ENCODE measurements around the gene FGF21. TPM values are rescaled to one million over a fixed set of nuclear protein-coding genes. Genes with fewer than 3 reads are reported as not detected.
"Not testable (repeated sequence)": the region's sequence is repeated elsewhere in the genome, so short reads cannot be mapped to it uniquely, and the experiment has no call there.

FGF21 gene
- total and polyA plus RNA-seq, 2 donors from 2014 or later, result not detected

DNA sequence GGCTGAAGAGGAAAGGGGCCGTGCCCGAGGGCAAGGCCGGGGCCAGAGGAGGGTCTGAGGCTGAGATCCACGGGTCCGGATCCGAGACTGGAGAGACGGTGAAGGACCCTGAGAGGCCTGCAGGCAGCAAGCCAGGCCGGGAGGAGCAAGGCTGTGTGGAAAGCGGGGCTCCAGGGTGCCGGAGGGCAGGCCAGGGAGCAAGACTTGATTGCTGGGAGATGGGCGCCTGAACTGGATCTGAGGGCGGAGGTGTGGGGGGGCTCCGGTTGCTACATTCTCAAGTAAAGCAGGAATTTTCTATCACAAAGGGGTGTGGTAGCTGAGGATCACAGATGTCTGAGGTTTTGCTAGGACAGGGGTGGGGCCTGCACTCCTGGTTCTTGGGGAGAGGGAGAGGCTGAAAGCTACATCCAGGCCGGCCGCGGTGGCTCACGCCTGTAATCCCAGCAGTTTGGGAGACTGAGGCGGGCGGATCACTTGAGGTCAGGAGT is 39.6 kb upstream of the FGF21 start:
- DNase-seq, result peak in 2 of 5 donors; percentile 77 to 81
- TF ChIP-seq, protein P1, sequence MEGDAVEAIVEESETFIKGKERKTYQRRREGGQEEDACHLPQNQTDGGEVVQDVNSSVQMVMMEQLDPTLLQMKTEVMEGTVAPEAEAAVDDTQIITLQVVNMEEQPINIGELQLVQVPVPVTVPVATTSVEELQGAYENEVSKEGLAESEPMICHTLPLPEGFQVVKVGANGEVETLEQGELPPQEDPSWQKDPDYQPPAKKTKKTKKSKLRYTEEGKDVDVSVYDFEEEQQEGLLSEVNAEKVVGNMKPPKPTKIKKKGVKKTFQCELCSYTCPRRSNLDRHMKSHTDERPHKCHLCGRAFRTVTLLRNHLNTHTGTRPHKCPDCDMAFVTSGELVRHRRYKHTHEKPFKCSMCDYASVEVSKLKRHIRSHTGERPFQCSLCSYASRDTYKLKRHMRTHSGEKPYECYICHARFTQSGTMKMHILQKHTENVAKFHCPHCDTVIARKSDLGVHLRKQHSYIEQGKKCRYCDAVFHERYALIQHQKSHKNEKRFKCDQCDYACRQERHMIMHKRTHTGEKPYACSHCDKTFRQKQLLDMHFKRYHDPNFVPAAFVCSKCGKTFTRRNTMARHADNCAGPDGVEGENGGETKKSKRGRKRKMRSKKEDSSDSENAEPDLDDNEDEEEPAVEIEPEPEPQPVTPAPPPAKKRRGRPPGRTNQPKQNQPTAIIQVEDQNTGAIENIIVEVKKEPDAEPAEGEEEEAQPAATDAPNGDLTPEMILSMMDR (IDR thresholded peaks at IDR 0.05; ENCODE audit: borderline replicate concordance, extremely low read depth, insufficient read depth), result no peak
- Histone ChIP-seq H3K4me3 (ENCODE audit: low read length in 3 of 3) (no peak overlapping the region), H3K9ac (ENCODE audit: low read length in 3 of 3) (no peak overlapping the region), H3K27me3 (ENCODE audit: control insufficient read depth, insufficient read depth, low read length) (no peaks in the 10 kb centered on the region), H3K4me1 (ENCODE audit: control insufficient read depth in 2 of 3, insufficient read depth in 2 of 3, low read depth in 1 of 3, low read length in 3 of 3) (peaks cover 0 to 22% (median 8%) of the 10 kb centered on the region in 3 donors), H3K27ac (ENCODE audit: low read depth in 2 of 2, low read length in 2 of 2) (no peak overlapping the region), H3K9me3 (ENCODE audit: control insufficient read depth in 2 of 3, insufficient read depth in 1 of 3, low read length in 3 of 3) (no peaks in the 10 kb centered on the region), H3K36me3 (ENCODE audit: control insufficient read depth in 2 of 3, insufficient read depth in 3 of 3, low read length in 3 of 3) (no peaks in the 10 kb centered on the region)
- intact Hi-C loops (cut with DNase I), result no loop called here
- FAIRE-seq, result no peak

DNA sequence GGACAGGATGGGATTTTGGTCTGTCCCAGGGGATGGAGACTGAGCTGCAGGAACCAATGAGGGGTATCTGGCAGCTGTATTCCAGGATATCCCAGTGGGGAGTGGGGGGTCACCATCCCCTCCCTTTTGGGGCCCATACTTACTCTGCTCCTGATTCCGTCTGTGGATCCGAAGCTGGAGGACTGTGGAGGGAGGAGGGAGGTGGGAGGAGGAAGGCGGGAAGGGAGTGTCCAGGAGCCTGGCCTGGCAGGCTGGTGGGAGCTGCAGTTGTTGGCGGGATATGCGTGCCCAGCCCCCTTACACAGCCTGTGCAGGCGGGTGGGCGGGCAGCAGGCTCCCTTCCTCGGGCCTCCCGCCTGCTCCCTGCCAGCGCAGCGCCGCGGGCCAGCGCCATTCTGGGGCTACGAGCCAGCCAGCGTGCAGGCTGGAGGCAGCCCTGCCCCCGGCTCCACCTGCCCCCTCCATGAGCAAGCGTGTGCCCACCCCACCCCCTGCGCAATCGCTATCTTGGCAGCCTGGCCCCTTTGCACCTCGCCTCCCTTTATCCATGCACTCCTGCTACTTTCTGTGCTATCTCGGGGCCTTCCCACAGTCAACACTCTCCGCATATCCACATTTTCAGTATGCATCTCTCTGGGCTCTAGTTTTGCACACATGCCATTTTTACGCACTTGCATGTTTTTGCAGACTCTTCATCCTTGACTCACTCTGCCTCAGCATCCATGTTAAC is 38.6 kb upstream of the FGF21 start:
- Histone ChIP-seq H3K9me3 (ENCODE audit: control insufficient read depth in 2 of 3, insufficient read depth in 1 of 3, low read length in 3 of 3) (no peaks in the 10 kb centered on the region), H3K36me3 (ENCODE audit: control insufficient read depth in 2 of 3, insufficient read depth in 3 of 3, low read length in 3 of 3) (no peaks in the 10 kb centered on the region), H3K4me1 (ENCODE audit: control insufficient read depth in 2 of 3, insufficient read depth in 2 of 3, low read depth in 1 of 3, low read length in 3 of 3) (peaks cover 0 to 22% (median 8%) of the 10 kb centered on the region in 3 donors), H3K27ac (ENCODE audit: low read depth in 2 of 2, low read length in 2 of 2) (no peak overlapping the region), H3K9ac (ENCODE audit: low read length in 3 of 3) (peak overlapping the region in 1 of 3 donors; percentile 26), H3K27me3 (ENCODE audit: control insufficient read depth, insufficient read depth, low read length) (no peaks in the 10 kb centered on the region), H3K4me3 (ENCODE audit: low read length in 3 of 3) (peak overlapping the region in 2 of 3 donors; percentile 13 to 21)
- FAIRE-seq (no peak), DNase-seq (peak; percentile 82 to 91 (median 85))
- TF ChIP-seq, protein P1 (IDR thresholded peaks at IDR 0.05; ENCODE audit: borderline replicate concordance, extremely low read depth, insufficient read depth), result no peak
- intact Hi-C loops (cut with DNase I), result no loop called here

DNA sequence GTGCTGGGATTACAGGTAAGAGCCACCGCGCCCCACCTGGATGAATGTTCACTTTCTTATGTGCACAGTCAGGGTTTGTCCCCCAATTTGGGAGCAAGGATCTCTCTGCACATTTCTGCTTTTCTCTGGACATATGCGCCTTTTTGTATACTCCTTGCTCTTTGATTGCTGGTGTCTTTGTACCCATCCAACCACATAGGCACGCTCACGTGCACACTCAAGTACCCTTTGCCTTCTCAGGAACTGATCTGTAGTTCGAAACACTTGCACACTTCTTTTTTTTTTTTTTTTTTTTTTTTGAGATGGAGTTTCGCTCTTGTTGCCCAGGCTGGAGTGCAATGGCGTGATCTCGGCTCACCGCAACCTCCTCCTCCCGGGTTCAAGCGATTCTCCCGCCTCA is 37.2 kb upstream of the FGF21 start:
- intact Hi-C loops (cut with DNase I); FAIRE-seq; H3K27me3 ChIP-seq (ENCODE audit: control insufficient read depth, insufficient read depth, low read length); H3K36me3 ChIP-seq (ENCODE audit: control insufficient read depth in 2 of 3, insufficient read depth in 3 of 3, low read length in 3 of 3); H3K27ac ChIP-seq (ENCODE audit: low read depth in 2 of 2, low read length in 2 of 2); DNase-seq; H3K9ac ChIP-seq (ENCODE audit: low read length in 3 of 3); H3K4me3 ChIP-seq (ENCODE audit: low read length in 3 of 3); H3K9me3 ChIP-seq (ENCODE audit: control insufficient read depth in 2 of 3, insufficient read depth in 1 of 3, low read length in 3 of 3): not testable (repeated sequence)
- peaks cover 0 to 18% (median 7%) of the 10 kb centered on the region in 3 donors for H3K4me1 ChIP-seq (ENCODE audit: control insufficient read depth in 2 of 3, insufficient read depth in 2 of 3, low read depth in 1 of 3, low read length in 3 of 3)

DNA sequence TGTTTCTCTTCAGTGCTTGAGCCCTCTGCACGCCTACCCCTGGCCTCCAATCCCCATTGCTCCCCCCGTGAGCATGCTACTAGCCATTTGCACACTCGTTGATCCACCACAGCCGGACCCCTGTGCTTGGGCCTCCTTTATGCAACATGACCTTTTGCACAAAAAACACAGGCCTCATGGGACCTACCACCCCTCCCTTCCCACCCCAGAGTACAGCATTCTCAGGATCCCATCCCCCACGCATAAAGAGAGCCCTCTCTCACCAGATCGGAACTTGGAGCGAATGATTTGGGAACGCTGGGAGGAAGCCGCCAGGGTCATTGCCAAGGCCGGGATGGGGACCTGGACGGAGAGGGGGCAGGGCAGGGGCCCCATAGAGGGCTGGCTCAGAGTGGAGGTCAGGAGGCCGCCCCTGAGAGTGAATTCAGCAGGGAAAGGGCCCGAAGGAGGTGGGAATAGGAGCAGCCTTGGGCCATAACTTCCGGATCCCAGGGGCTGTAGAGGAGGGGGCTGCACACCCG is 36.6 kb upstream of the FGF21 start:
- intact Hi-C loops (cut with DNase I), result no loop called here

More for the DNA sequence above, 36.6 kb upstream of the FGF21 start:
- Histone ChIP-seq H3K4me3 (ENCODE audit: low read length in 3 of 3) (peak overlapping the region in 1 of 3 donors; percentile 21), H3K36me3 (ENCODE audit: control insufficient read depth in 2 of 3, insufficient read depth in 3 of 3, low read length in 3 of 3) (no peaks in the 10 kb centered on the region), H3K9me3 (ENCODE audit: control insufficient read depth in 2 of 3, insufficient read depth in 1 of 3, low read length in 3 of 3) (no peaks in the 10 kb centered on the region), H3K27me3 (ENCODE audit: control insufficient read depth, insufficient read depth, low read length) (no peaks in the 10 kb centered on the region), H3K4me1 (ENCODE audit: control insufficient read depth in 2 of 3, insufficient read depth in 2 of 3, low read depth in 1 of 3, low read length in 3 of 3) (peaks cover 0 to 14% (median under 1%) of the 10 kb centered on the region in 3 donors), H3K9ac (ENCODE audit: low read length in 3 of 3) (no peak overlapping the region), H3K27ac (ENCODE audit: low read depth in 2 of 2, low read length in 2 of 2) (peak overlapping the region in 1 of 2 donors; percentile 17)
- TF ChIP-seq, protein P1 (IDR thresholded peaks at IDR 0.05; ENCODE audit: borderline replicate concordance, extremely low read depth, insufficient read depth), result no peak
- DNase-seq, result peak in 4 of 5 donors; percentile 54 to 85 (median 78)
- FAIRE-seq, result no peak
